Activated CD8-positive, alpha-beta memory T cell treated with anti-CD3 and anti-CD28 coated beads, Interleukin-2, amount 50 U/mL, for 48 hours (primary cell): Measurements from ENCODE around the gene ELMO1.

Source experiments
- DNase-seq: peaks from one replicate; pipeline ENCODE4 v3.0.0-alpha.2; 2020

The ELMO1 gene

GRCh38 chr7:37110660-37111424, 337.8 kb downstream of the ELMO1 start:
- no peak for DNase-seq

GRCh38 chr7:37109843-37110242, 338.8 kb downstream of the ELMO1 start:
- DNase-seq, result no peak

- no peak for DNase-seq
Measured at GRCh38 chr7:37109016-37109683, 339.5 kb downstream of the ELMO1 start.

- DNase-seq, result no peak
Measured at GRCh38 chr7:37108615-37109014, 340.0 kb downstream of the ELMO1 start.

- no peak for DNase-seq
Measured at GRCh38 chr7:37107047-37107750, 341.5 kb downstream of the ELMO1 start.

GRCh38 chr7:37105762-37106161, 342.9 kb downstream of the ELMO1 start:
- DNase-seq, result no peak

GRCh38 chr7:37104822-37105518, 343.7 kb downstream of the ELMO1 start:
- DNase-seq, result no peak

- DNase-seq, result no peak
Measured at GRCh38 chr7:37102518-37103137, 346.0 kb downstream of the ELMO1 start.

GRCh38 chr7:37100735-37101331, 347.8 kb downstream of the ELMO1 start:
- no peak for DNase-seq

- no peak for DNase-seq
Measured at GRCh38 chr7:37098762-37099161, 349.9 kb downstream of the ELMO1 start.

- DNase-seq, result no peak
Measured at GRCh38 chr7:37097983-37098382, 350.7 kb downstream of the ELMO1 start.

- no peak for DNase-seq
Measured at GRCh38 chr7:37097276-37097675, 351.4 kb downstream of the ELMO1 start.

GRCh38 chr7:37096341-37096740, 352.3 kb downstream of the ELMO1 start:
- DNase-seq, result no peak

GRCh38 chr7:37095122-37095521, 353.5 kb downstream of the ELMO1 start:
- no peak for DNase-seq

- no peak for DNase-seq
Measured at GRCh38 chr7:37093257-37093656, 355.4 kb downstream of the ELMO1 start.

- no peak for DNase-seq
Measured at GRCh38 chr7:37092548-37092947, 356.1 kb downstream of the ELMO1 start.

GRCh38 chr7:37089972-37090371, 358.7 kb downstream of the ELMO1 start:
- DNase-seq, result no peak

- DNase-seq, result no peak
Measured at GRCh38 chr7:37085600-37085999, 363.1 kb downstream of the ELMO1 start.

GRCh38 chr7:37084303-37084702, 364.4 kb downstream of the ELMO1 start:
- no peak for DNase-seq

GRCh38 chr7:37083311-37084096, 365.2 kb downstream of the ELMO1 start:
- no peak for DNase-seq

- DNase-seq, result peak; percentile 58
Measured at GRCh38 chr7:37081436-37081835, 367.2 kb downstream of the ELMO1 start.

GRCh38 chr7:37079420-37079819, 369.2 kb downstream of the ELMO1 start:
- DNase-seq, result no peak
